Parathyroid adenoma (tissue), 2 donors: ENCODE data around the gene MPPED1.
A peak's percentile ranks its signal among the peaks of the same experiment; 100 is the strongest.

Source experiments
- H2AFZ ChIP-seq: fragments of 300-600 bp; sonication (generic); one replicate; pipeline ENCODE4 v1.7.0; 2017; ENCODE audit warnings: antibody characterized with exemption, mild to moderate bottlenecking
- H3K27ac ChIP-seq: fragments of 300-600 bp; sonication (generic); one replicate; pipeline ENCODE4 v1.7.0; 2017
- H3K27me3 ChIP-seq: fragments of 300-600 bp; sonication (generic); one replicate; pipeline ENCODE4 v1.7.0; 2017; ENCODE audit warnings: low read length; ENCODE audit not compliant: control insufficient read depth, insufficient read depth
- H3K36me3 ChIP-seq: fragments of 300-600 bp; sonication (generic); one replicate; pipeline ENCODE4 v1.7.0; 2017; ENCODE audit warnings: low read length; ENCODE audit not compliant: control insufficient read depth, insufficient read depth
- H3K4me1 ChIP-seq: fragments of 300-600 bp; sonication (generic); one replicate; pipeline ENCODE4 v1.7.0; 2017; ENCODE audit warnings: control low read depth
- H3K4me2 ChIP-seq: fragments of 300-600 bp; sonication (generic); one replicate; pipeline ENCODE4 v1.7.0; 2017; ENCODE audit warnings: low read length
- H3K4me3 ChIP-seq: fragments of 300-600 bp; sonication (generic); one replicate; pipeline ENCODE4 v1.7.0; 2017; ENCODE audit warnings: low read depth, low read length
- H3K79me2 ChIP-seq: fragments of 300-600 bp; sonication (generic); one replicate; pipeline ENCODE4 v1.7.0; 2017; ENCODE audit warnings: control low read depth
- H3K9ac ChIP-seq: fragments of 300-600 bp; sonication (generic); one replicate; pipeline ENCODE4 v1.7.0; 2017; ENCODE audit warnings: mild to moderate bottlenecking
- H3K9me3 ChIP-seq: fragments of 300-600 bp; sonication (generic); one replicate; pipeline ENCODE4 v1.7.0; 2017; ENCODE audit warnings: low read length; ENCODE audit not compliant: control insufficient read depth
- CTCF ChIP-seq: fragments of 300-600 bp; sonication (generic); IDR thresholded peaks from one replicate; pipeline ENCODE4 v1.7.0; 2017; ENCODE audit warnings: antibody characterized with exemption, mild to moderate bottlenecking
- donor health status: primary hyperparathyroidism.

Gene MPPED1

GRCh38 chr22:43377896-43378704 lies 33.7 kb upstream of the MPPED1 start:
- H3K27me3 ChIP-seq, result no peaks in the 10 kb centered on the region
- H3K4me2 ChIP-seq, result peak overlapping the region; percentile 65
- H3K9ac ChIP-seq, result no peak overlapping the region
- H2AFZ ChIP-seq, result peak overlapping the region; percentile 58
- peak overlapping the region; percentile 8 for H3K4me3 ChIP-seq
- H3K36me3 ChIP-seq, result no peaks in the 10 kb centered on the region
- peak overlapping the region; percentile 97 for H3K27ac ChIP-seq
- H3K79me2 ChIP-seq, result no peaks in the 10 kb centered on the region
- peaks cover 12% of the 10 kb centered on the region for H3K4me1 ChIP-seq
- no peak for TF ChIP-seq CTCF
- no peaks in the 10 kb centered on the region for H3K9me3 ChIP-seq

GRCh38 chr22:43381693-43382092 lies 30.1 kb upstream of the MPPED1 start:
- peaks cover 11% of the 10 kb centered on the region for H3K4me1 ChIP-seq
- H3K4me2 ChIP-seq, result no peak overlapping the region
- TF ChIP-seq CTCF, result no peak
- H3K36me3 ChIP-seq, result no peaks in the 10 kb centered on the region
- no peaks in the 10 kb centered on the region for H3K27me3 ChIP-seq
- no peaks in the 10 kb centered on the region for H3K79me2 ChIP-seq
- no peak overlapping the region for H2AFZ ChIP-seq
- H3K9ac ChIP-seq, result no peak overlapping the region
- no peak overlapping the region for H3K27ac ChIP-seq
- no peaks in the 10 kb centered on the region for H3K9me3 ChIP-seq
- H3K4me3 ChIP-seq, result no peak overlapping the region

GRCh38 chr22:43384863-43385262 lies 27.0 kb upstream of the MPPED1 start:
- H3K27ac ChIP-seq, result no peak overlapping the region
- no peak for TF ChIP-seq CTCF

GRCh38 chr22:43385770-43386641 lies 25.8 kb upstream of the MPPED1 start:
- no peak overlapping the region for H3K4me3 ChIP-seq
- H3K27ac ChIP-seq, result no peak overlapping the region
- H3K9ac ChIP-seq, result no peak overlapping the region
- H3K9me3 ChIP-seq, result no peaks in the 10 kb centered on the region
- peak; percentile 91 for TF ChIP-seq CTCF
- peaks cover 3% of the 10 kb centered on the region for H3K4me1 ChIP-seq
- no peaks in the 10 kb centered on the region for H3K36me3 ChIP-seq
- no peaks in the 10 kb centered on the region for H3K27me3 ChIP-seq
- H2AFZ ChIP-seq, result peak overlapping the region; percentile 80
- H3K79me2 ChIP-seq, result no peaks in the 10 kb centered on the region
- H3K4me2 ChIP-seq, result no peak overlapping the region

More at GRCh38 chr22:43384863-43385262, 27.0 kb upstream of the MPPED1 start:
- Histone ChIP-seq H3K4me2 (no peak overlapping the region), H3K79me2 (no peaks in the 10 kb centered on the region), H3K36me3 (no peaks in the 10 kb centered on the region), H3K27me3 (no peaks in the 10 kb centered on the region), H2AFZ (peak overlapping the region; percentile 80), H3K4me3 (no peak overlapping the region), H3K4me1 (peaks cover 3% of the 10 kb centered on the region), H3K9me3 (no peaks in the 10 kb centered on the region), H3K9ac (no peak overlapping the region)
